Caco-2 (cell line): Measurements from ENCODE around the gene HBG1. TPM values are rescaled to one million over a fixed set of nuclear protein-coding genes. Genes with fewer than 3 reads are reported as not detected.

Experiments used
- BruUV-seq: library from RNA; stranded (reverse); fragments of 400-500 nt; replicated peaks from 2 replicates; lab custom pipeline; 2021; lab: Mats Ljungman, UMichigan
- CTCF ChIA-PET: fragments of 300-600 bp; sonication (Branson Sonifier 250); formaldehyde crosslinking; loops from one replicate; lab custom pipeline; 2022; ENCODE audit warnings: antibody characterized with exemption; lab: Charles Lee
- POLR2A ChIA-PET: fragments of 300-600 bp; sonication (Branson Sonifier 250); formaldehyde crosslinking; loops from one replicate; lab custom pipeline; 2022; ENCODE audit warnings: antibody characterized with exemption; lab: Charles Lee
- DNase-seq, 2 experiments: peaks; one replicate each; pipeline versions ENCODE4 v3.0.0 to v3.0.0-alpha.2; 2020 to 2022
- H3K27me3 ChIP-seq: replicated peaks from 2 replicates; pipeline ENCODE4 v1.6.0; 2011; ENCODE audit warnings: low read length; ENCODE audit not compliant: control insufficient read depth, insufficient read depth
- H3K36me3 ChIP-seq: 2 replicates; pipeline ENCODE4 v1.5.1; 2011; ENCODE audit warnings: low read length; ENCODE audit not compliant: control insufficient read depth, insufficient read depth
- H3K4me1 ChIP-seq: fragments of 250-450 bp; sonication (Bioruptor Pico); 2 replicates; pipeline ENCODE4 v1.5.1; 2020; ENCODE audit warnings: mild to moderate bottlenecking
- H3K4me3 ChIP-seq: 2 replicates; pipeline ENCODE4 v1.5.1; 2011; ENCODE audit warnings: low read depth, mild to moderate bottlenecking, control low read depth, low read length
- H3K9me3 ChIP-seq: fragments of 250-450 bp; sonication (Bioruptor Pico); 2 replicates; pipeline ENCODE4 v1.5.1; 2020; ENCODE audit warnings: mild to moderate bottlenecking, moderate library complexity
- H3K27ac Mint-ChIP-seq: one replicate; pipeline ENCODE4 v1.8.0; 2022; ENCODE audit warnings: mixed read lengths; ENCODE audit not compliant: unreplicated experiment
- H3K27me3 Mint-ChIP-seq: one replicate; pipeline ENCODE4 v1.8.0; 2022; ENCODE audit warnings: mixed read lengths; ENCODE audit not compliant: insufficient read depth, unreplicated experiment
- H3K36me3 Mint-ChIP-seq: one replicate; pipeline ENCODE4 v1.8.0; 2022; ENCODE audit warnings: mild to moderate bottlenecking, mixed read lengths; ENCODE audit not compliant: insufficient read depth, unreplicated experiment
- H3K4me1 Mint-ChIP-seq: one replicate; pipeline ENCODE4 v1.8.0; 2022; ENCODE audit warnings: low read depth, mixed read lengths; ENCODE audit not compliant: unreplicated experiment
- H3K4me3 Mint-ChIP-seq: one replicate; pipeline ENCODE4 v1.8.0; 2022; ENCODE audit warnings: mild to moderate bottlenecking, moderate library complexity, mixed read lengths; ENCODE audit not compliant: unreplicated experiment
- H3K9me3 Mint-ChIP-seq: one replicate; pipeline ENCODE4 v1.8.0; 2022; ENCODE audit warnings: mixed read lengths; ENCODE audit not compliant: unreplicated experiment
- intact Hi-C: fragments of 100-400 bp; cut with micrococcal nuclease; formaldehyde crosslinking; loops from one replicate; pipeline ENCODE4 v1.10.0; 2022; ENCODE audit not compliant: unreplicated experiment
- total RNA-seq: library from RNA; stranded (reverse); gene quantifications from 2 replicates; pipeline ENCODE4 v1.2.3, GENCODE V29; 2022
- TF ChIP-seq, protein P1 (sequence below), 2 experiments: fragments of 200-600 bp in 1 of 2; IDR thresholded peaks; 1 replicate in 1 of 2; 2 replicates in 1 of 2; pipeline versions ENCODE4 v1.5.1 to v1.8.0; 2011 to 2022; ENCODE audit warnings: antibody characterized with exemption in 1 of 2, control low read depth in 1 of 2, inconsistent platforms in 1 of 2, low read depth in 1 of 2, low read length in 1 of 2, mild to moderate bottlenecking in 1 of 2, moderate library complexity in 1 of 2; ENCODE audit not compliant: insufficient read depth in 1 of 2, severe bottlenecking in 1 of 2, unreplicated experiment in 1 of 2

Gene HBG1
- total RNA-seq, 1 experiment from 2014 or later: not detected

GRCh38 chr11:5293028-5293427 is 43.4 kb upstream of the HBG1 start:
- Mint-ChIP-seq H3K4me3 (no peak overlapping the region), H3K27ac (no peak overlapping the region), H3K27me3 (peaks cover 7% of the 10 kb centered on the region), H3K36me3 (no peaks in the 10 kb centered on the region), H3K9me3 (no peaks in the 10 kb centered on the region), H3K4me1 (no peaks in the 10 kb centered on the region)
- Histone ChIP-seq H3K36me3 (no peaks in the 10 kb centered on the region), H3K9me3 (no peaks in the 10 kb centered on the region), H3K4me1 (no peaks in the 10 kb centered on the region), H3K27me3 (no peaks in the 10 kb centered on the region), H3K4me3 (no peak overlapping the region)
- POLR2A ChIA-PET: no interaction called here
- no TSS peak for BruUV-seq
- intact Hi-C loops: no loop called here
- TF ChIP-seq, protein P1, sequence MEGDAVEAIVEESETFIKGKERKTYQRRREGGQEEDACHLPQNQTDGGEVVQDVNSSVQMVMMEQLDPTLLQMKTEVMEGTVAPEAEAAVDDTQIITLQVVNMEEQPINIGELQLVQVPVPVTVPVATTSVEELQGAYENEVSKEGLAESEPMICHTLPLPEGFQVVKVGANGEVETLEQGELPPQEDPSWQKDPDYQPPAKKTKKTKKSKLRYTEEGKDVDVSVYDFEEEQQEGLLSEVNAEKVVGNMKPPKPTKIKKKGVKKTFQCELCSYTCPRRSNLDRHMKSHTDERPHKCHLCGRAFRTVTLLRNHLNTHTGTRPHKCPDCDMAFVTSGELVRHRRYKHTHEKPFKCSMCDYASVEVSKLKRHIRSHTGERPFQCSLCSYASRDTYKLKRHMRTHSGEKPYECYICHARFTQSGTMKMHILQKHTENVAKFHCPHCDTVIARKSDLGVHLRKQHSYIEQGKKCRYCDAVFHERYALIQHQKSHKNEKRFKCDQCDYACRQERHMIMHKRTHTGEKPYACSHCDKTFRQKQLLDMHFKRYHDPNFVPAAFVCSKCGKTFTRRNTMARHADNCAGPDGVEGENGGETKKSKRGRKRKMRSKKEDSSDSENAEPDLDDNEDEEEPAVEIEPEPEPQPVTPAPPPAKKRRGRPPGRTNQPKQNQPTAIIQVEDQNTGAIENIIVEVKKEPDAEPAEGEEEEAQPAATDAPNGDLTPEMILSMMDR (IDR thresholded peaks at IDR 0.05; ENCODE audit: insufficient read depth in 1 of 2, low read depth in 1 of 2, low read length in 1 of 2, severe bottlenecking in 1 of 2, unreplicated experiment in 1 of 2): no peak
- no peak for DNase-seq
- CTCF ChIA-PET: no interaction called here

GRCh38 chr11:5291207-5291838 is 41.7 kb upstream of the HBG1 start:
- Mint-ChIP-seq H3K9me3 (no peaks in the 10 kb centered on the region), H3K4me1 (no peaks in the 10 kb centered on the region), H3K4me3 (no peak overlapping the region), H3K36me3 (no peaks in the 10 kb centered on the region), H3K27me3 (peaks cover 2% of the 10 kb centered on the region), H3K27ac (no peak overlapping the region)
- intact Hi-C loops: loop anchor here (1.0 kb wide), 2 partner anchors 86 to 167 kb away; no protein-coding TSS in a partner anchor
- Histone ChIP-seq H3K4me1 (no peaks in the 10 kb centered on the region), H3K4me3 (no peak overlapping the region), H3K36me3 (no peaks in the 10 kb centered on the region), H3K9me3 (no peaks in the 10 kb centered on the region), H3K27me3 (no peaks in the 10 kb centered on the region)
- peak in 1 of 2 experiments; percentile 17 for DNase-seq
- CTCF ChIA-PET: interaction anchor here (1.0 kb wide), 1 partner anchor 10 kb away, joined by 3 read pairs; no protein-coding TSS in a partner anchor
- BruUV-seq: no TSS peak
- TF ChIP-seq, protein P1 (IDR thresholded peaks at IDR 0.05; ENCODE audit: insufficient read depth in 1 of 2, low read depth in 1 of 2, low read length in 1 of 2, severe bottlenecking in 1 of 2, unreplicated experiment in 1 of 2): peak; percentile 55 to 71
- POLR2A ChIA-PET: interaction anchor here (0.5 kb wide), 1 partner anchor 124 kb away, joined by 3 read pairs; no protein-coding TSS in a partner anchor

DNA sequence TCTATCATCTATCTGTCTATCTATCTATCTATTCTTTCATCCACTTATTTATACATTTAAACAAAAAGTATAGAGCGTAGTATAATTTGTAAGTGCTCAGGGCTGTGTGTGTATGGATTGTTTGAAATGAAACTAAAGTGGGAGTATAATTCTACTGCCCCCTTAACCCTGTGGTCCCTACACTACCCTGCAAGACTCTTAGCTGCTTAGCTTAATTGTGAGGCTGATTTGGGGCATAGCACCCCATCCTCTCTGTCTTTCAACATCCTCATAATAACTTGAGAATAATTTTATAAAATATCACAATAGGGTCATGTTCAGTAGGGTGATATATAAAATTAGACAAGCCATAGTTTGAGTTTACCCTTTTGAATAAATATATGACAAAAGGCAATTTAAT is 40.4 kb upstream of the HBG1 start:
- H3K9me3 ChIP-seq: no peaks in the 10 kb centered on the region
- BruUV-seq: no TSS peak
- POLR2A ChIA-PET: no interaction called here
- no peaks in the 10 kb centered on the region for H3K4me1 Mint-ChIP-seq
- no peaks in the 10 kb centered on the region for H3K9me3 Mint-ChIP-seq
- no peaks in the 10 kb centered on the region for H3K36me3 Mint-ChIP-seq
- no peaks in the 10 kb centered on the region for H3K36me3 ChIP-seq
- no peak overlapping the region for H3K4me3 Mint-ChIP-seq
- TF ChIP-seq, protein P1 (IDR thresholded peaks at IDR 0.05; ENCODE audit: insufficient read depth in 1 of 2, low read depth in 1 of 2, low read length in 1 of 2, severe bottlenecking in 1 of 2, unreplicated experiment in 1 of 2): no peak
- intact Hi-C loops: no loop called here
- DNase-seq: no peak
- CTCF ChIA-PET: no interaction called here
- H3K4me1 ChIP-seq: no peaks in the 10 kb centered on the region
- no peak overlapping the region for H3K27ac Mint-ChIP-seq
- H3K27me3 ChIP-seq: no peaks in the 10 kb centered on the region
- no peaks in the 10 kb centered on the region for H3K27me3 Mint-ChIP-seq
- H3K4me3 ChIP-seq: no peak overlapping the region
